OCI-LY7 (cell line): Measurements from ENCODE around the gene PARP3. TPM values are rescaled to one million over a fixed set of nuclear protein-coding genes. Genes with fewer than 3 reads are reported as not detected.
"Not testable (repeated sequence)": the region's sequence is repeated elsewhere in the genome, so short reads cannot be mapped to it uniquely, and the experiment has no call there.

Source experiments
- BruUV-seq: library from RNA; stranded (reverse); fragments of 400-500 nt; replicated peaks from 2 replicates; lab custom pipeline; 2021; lab: Mats Ljungman, UMichigan
- CTCF ChIA-PET: fragments of 300-600 bp; sonication (Branson Sonifier 250); formaldehyde crosslinking; loops from one replicate; lab custom pipeline; 2022; ENCODE audit warnings: antibody characterized with exemption; ENCODE audit not compliant: unreplicated experiment; lab: Charles Lee
- POLR2A ChIA-PET: fragments of 300-600 bp; sonication (Branson Sonifier 250); formaldehyde crosslinking; loops from one replicate; lab custom pipeline; 2022; ENCODE audit warnings: antibody characterized with exemption; lab: Charles Lee
- DNase-seq: peaks from one replicate; pipeline ENCODE4 v3.0.0-alpha.2; 2015; ENCODE audit warnings: low spot score
- H2AFZ ChIP-seq: fragments of 200-600 bp; sonication (generic), shearing (Covaris generic); 2 replicates; pipeline ENCODE4 v1.6.1; 2014; ENCODE audit warnings: mild to moderate bottlenecking, antibody characterized with exemption, low read length, moderate library complexity
- H3K27ac ChIP-seq: fragments of 200-600 bp; sonication (generic); 2 replicates; pipeline ENCODE4 v1.5.1; 2014; ENCODE audit warnings: mixed run types, low read depth, mild to moderate bottlenecking, moderate library complexity, low read length, inconsistent platforms; ENCODE audit not compliant: poor library complexity, severe bottlenecking
- H3K36me3 ChIP-seq: fragments of 200-600 bp; sonication (generic); 2 replicates; pipeline ENCODE4 v1.6.1; 2014; ENCODE audit warnings: mild to moderate bottlenecking, antibody characterized with exemption, low read length, moderate library complexity, mixed read lengths; ENCODE audit not compliant: insufficient read depth
- H3K4me1 ChIP-seq: fragments of 200-600 bp; sonication (generic); 2 replicates; pipeline ENCODE4 v1.5.1; 2014; ENCODE audit warnings: mild to moderate bottlenecking, low read length; ENCODE audit not compliant: insufficient read depth, poor library complexity, severe bottlenecking
- H3K4me2 ChIP-seq: fragments of 200-600 bp; sonication (generic); 2 replicates; pipeline ENCODE4 v1.6.1; 2014; ENCODE audit warnings: mild to moderate bottlenecking, low read length
- H3K4me3 ChIP-seq: fragments of 200-600 bp; sonication (generic); 2 replicates; pipeline ENCODE4 v1.5.1; 2014; ENCODE audit warnings: mild to moderate bottlenecking, low read depth, low read length; ENCODE audit not compliant: poor library complexity, severe bottlenecking
- H3K79me2 ChIP-seq: fragments of 200-600 bp; sonication (generic); 2 replicates; pipeline ENCODE4 v1.6.1; 2016; ENCODE audit warnings: low read depth, mild to moderate bottlenecking, low read length, moderate library complexity, mixed read lengths; ENCODE audit not compliant: insufficient read depth
- H3K9me2 ChIP-seq: fragments of 200-600 bp; sonication (generic); 2 replicates; pipeline ENCODE4 v1.6.1; 2016; ENCODE audit warnings: mild to moderate bottlenecking, low read length, mixed read lengths; ENCODE audit not compliant: insufficient read depth
- H3K9me3 ChIP-seq: fragments of 200-600 bp; sonication (generic); 2 replicates; pipeline ENCODE4 v1.6.1; 2014; ENCODE audit warnings: mild to moderate bottlenecking, mixed run types, low read length, mixed read lengths
- H4K20me1 ChIP-seq: fragments of 200-600 bp; sonication (generic); 2 replicates; pipeline ENCODE4 v1.6.1; 2014; ENCODE audit warnings: mild to moderate bottlenecking, antibody characterized with exemption, low read length, moderate library complexity, mixed read lengths; ENCODE audit not compliant: insufficient read depth
- EZH2phosphoT487 ChIP-seq: fragments of 200-600 bp; sonication (generic); IDR thresholded peaks from 2 replicates; pipeline ENCODE4 v1.6.1; 2018; ENCODE audit warnings: low read depth, borderline replicate concordance, mild to moderate bottlenecking, mixed run types, antibody characterized with exemption, low read length, moderate library complexity, mixed read lengths
- intact Hi-C: fragments of 100-400 bp; cut with micrococcal nuclease; formaldehyde crosslinking; loops from one replicate; pipeline ENCODE4 v1.10.0; 2022; ENCODE audit not compliant: unreplicated experiment
- total RNA-seq, 2 experiments: library from RNA; depleted of rRNA in 1 of 2; stranded (reverse); fragments of >200 nt in 1 of 2; shearing (Covaris generic) in 1 of 2; gene quantifications; 2 replicates each; pipeline ENCODE4 v1.2.3, GENCODE V29; 2014 to 2022
- TF ChIP-seq, protein P1 (sequence below): fragments of 200-600 bp; sonication (generic); conservative IDR thresholded peaks from 2 replicates; pipeline ENCODE4 v1.5.1; 2014; ENCODE audit warnings: mild to moderate bottlenecking, antibody characterized with exemption, low read length, moderate library complexity, mixed read lengths

PARP3 gene
- total RNA-seq, 2 experiments from 2014 or later, result 11.9 to 12.0 TPM

DNA sequence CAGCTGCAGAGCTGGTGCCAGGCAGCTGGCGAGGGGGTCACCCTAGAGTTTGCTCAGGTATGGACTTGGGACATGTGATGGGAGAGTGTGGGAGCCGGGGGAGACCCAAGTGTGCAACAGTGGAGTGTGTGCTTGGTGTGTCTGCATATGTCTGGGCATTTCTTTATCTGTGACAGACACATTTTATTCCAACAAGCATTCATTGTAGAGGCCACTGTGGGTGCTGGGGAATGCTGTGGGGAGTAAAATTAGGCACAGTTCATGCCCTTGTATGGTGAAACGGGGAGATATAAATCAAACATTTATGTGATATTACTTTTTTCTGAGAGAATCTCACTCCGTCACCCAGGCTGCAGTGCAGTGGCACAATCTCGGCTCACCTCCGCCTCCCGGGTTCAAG, 45.4 kb downstream of the PARP3 start:
- Histone ChIP-seq H2AFZ (no peak overlapping the region), H3K4me3 (no peak overlapping the region), H3K36me3 (peaks cover 14% of the 10 kb centered on the region), H3K27ac (no peak overlapping the region), H3K79me2 (no peaks in the 10 kb centered on the region), H4K20me1 (peaks cover 6% of the 10 kb centered on the region; the same call in 1 of the 2 replicates), H3K4me2 (no peak overlapping the region), H3K4me1 (peaks cover 20% of the 10 kb centered on the region), H3K9me3 (no peaks in the 10 kb centered on the region), H3K9me2 (no peaks in the 10 kb centered on the region)
- ChIA-PET CTCF (no interaction called here), POLR2A (no interaction called here)
- intact Hi-C loops, result no loop called here
- no TSS peak for BruUV-seq
- DNase-seq, result no peak
- TF ChIP-seq, protein P1, sequence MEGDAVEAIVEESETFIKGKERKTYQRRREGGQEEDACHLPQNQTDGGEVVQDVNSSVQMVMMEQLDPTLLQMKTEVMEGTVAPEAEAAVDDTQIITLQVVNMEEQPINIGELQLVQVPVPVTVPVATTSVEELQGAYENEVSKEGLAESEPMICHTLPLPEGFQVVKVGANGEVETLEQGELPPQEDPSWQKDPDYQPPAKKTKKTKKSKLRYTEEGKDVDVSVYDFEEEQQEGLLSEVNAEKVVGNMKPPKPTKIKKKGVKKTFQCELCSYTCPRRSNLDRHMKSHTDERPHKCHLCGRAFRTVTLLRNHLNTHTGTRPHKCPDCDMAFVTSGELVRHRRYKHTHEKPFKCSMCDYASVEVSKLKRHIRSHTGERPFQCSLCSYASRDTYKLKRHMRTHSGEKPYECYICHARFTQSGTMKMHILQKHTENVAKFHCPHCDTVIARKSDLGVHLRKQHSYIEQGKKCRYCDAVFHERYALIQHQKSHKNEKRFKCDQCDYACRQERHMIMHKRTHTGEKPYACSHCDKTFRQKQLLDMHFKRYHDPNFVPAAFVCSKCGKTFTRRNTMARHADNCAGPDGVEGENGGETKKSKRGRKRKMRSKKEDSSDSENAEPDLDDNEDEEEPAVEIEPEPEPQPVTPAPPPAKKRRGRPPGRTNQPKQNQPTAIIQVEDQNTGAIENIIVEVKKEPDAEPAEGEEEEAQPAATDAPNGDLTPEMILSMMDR, result no peak
- no peak for TF ChIP-seq EZH2phosphoT487

DNA sequence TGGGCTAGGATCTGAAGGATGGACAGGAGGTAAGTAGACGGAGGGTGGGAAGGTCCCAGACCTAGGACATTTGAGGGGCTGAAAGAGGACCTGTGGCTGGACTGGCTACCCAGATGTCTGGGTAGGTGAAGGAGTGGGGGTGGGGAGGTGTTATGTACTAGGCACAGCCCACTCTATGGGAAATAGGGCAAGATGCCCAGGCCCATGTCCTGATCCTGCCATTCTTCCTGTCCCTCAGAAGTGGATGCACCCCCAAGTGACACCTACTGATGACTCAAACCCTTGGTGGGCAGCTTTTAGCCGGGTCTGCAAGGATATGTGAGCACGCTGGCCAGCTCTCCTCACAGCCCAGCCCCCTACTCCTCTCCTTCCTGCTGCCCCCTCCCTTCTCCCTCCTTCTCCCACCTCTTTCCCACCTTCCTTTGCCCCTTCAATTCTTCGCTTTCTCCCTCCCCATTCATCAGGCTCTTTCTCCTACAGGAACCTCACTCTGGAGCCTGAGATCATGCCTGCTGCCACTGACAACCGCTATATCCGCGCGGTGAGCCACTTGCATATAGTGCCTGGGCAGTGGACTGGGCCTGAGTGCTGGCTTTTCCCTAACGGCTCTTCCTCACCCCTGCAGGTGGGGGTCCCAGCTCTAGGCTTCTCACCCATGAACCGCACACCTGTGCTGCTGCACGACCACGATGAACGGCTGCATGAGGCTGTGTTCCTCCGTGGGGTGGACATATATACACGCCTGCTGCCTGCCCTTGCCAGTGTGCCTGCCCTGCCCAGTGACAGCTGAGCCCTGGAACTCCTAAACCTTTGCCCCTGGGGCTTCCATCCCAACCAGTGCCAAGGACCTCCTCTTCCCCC, 46.4 kb downstream of the PARP3 start:
- intact Hi-C loops, result no loop called here
- BruUV-seq, result no TSS peak
- Histone ChIP-seq H3K9me2 (no peaks in the 10 kb centered on the region), H3K4me3 (no peak overlapping the region), H3K4me1 (peaks cover 18% of the 10 kb centered on the region), H3K36me3 (peaks cover 23% of the 10 kb centered on the region), H4K20me1 (peaks cover 6% of the 10 kb centered on the region; the same call in 1 of the 2 replicates), H2AFZ (no peak overlapping the region), H3K79me2 (peaks cover 6% of the 10 kb centered on the region; the same call in 1 of the 2 replicates), H3K4me2 (no peak overlapping the region), H3K27ac (no peak overlapping the region), H3K9me3 (no peaks in the 10 kb centered on the region)
- ChIA-PET POLR2A (no interaction called here), CTCF (no interaction called here)
- no peak for DNase-seq
- TF ChIP-seq EZH2phosphoT487, result no peak
- TF ChIP-seq, protein P1, result no peak

DNA sequence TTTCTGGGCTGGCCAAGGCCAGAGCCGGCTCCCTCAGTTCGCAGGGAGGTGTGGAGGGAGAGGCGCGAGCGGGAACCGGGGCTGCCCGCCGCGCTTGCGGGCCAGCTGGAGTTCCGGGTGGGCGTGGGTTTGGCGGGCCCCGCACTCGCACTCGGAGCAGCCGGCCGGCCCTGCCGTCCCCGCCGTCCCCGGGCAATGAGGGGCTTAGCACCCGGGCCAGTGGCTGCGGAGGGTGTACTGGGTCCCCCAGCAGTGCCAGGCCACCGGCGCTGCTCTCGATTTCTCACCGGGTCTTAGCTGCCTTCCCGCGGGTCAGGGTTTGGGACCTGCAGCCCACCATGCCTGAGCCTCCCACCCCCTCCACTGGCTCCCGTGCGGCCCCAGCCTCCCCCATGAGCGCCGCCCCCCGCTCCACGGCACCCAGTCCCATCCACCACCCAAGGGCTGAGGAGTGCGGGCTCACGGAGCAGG, 48.4 kb downstream of the PARP3 start:
- not testable (repeated sequence) for BruUV-seq, DNase-seq

More for the DNA sequence above, 48.4 kb downstream of the PARP3 start:
- Histone ChIP-seq H3K36me3 (peaks cover 43% of the 10 kb centered on the region), H3K79me2 (peaks cover 25% of the 10 kb centered on the region), H3K4me1 (peaks cover 29% of the 10 kb centered on the region), H4K20me1 (peaks cover 12% of the 10 kb centered on the region; the same call in 1 of the 2 replicates)
- H3K27ac ChIP-seq, H3K4me2 ChIP-seq, H3K4me3 ChIP-seq, H2AFZ ChIP-seq, CTCF ChIA-PET, intact Hi-C loops, H3K9me2 ChIP-seq, H3K9me3 ChIP-seq: not testable (repeated sequence)
- POLR2A ChIA-PET, result interaction anchor here (1.2 kb wide), 1 partner anchor 17 kb away, joined by 4 read pairs; no protein-coding TSS in a partner anchor
